ENCODE data around the gene L3HYPDH.

Gene L3HYPDH

DNA sequence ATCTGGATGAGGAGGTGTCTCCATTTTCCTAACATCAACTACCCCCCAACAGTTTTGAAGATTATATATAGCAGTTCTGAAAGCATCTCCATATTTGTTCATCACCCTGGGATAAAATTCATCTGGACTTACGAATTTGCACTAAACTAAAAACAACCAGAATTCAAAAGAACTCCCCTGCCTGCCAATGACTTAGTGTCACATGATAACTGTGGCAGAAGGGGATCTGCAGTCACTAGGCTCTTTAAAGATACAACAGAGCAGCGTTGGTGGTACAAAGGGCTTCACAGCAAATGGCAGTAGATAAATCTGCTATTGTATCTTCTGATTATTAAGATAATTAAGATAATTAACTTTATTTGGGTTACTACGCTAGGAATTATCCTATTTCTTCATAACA lies 49.1 kb downstream of the L3HYPDH start:
- DNase-seq (ENCODE audit: low read depth): no peak
- TF ChIP-seq, protein P1, sequence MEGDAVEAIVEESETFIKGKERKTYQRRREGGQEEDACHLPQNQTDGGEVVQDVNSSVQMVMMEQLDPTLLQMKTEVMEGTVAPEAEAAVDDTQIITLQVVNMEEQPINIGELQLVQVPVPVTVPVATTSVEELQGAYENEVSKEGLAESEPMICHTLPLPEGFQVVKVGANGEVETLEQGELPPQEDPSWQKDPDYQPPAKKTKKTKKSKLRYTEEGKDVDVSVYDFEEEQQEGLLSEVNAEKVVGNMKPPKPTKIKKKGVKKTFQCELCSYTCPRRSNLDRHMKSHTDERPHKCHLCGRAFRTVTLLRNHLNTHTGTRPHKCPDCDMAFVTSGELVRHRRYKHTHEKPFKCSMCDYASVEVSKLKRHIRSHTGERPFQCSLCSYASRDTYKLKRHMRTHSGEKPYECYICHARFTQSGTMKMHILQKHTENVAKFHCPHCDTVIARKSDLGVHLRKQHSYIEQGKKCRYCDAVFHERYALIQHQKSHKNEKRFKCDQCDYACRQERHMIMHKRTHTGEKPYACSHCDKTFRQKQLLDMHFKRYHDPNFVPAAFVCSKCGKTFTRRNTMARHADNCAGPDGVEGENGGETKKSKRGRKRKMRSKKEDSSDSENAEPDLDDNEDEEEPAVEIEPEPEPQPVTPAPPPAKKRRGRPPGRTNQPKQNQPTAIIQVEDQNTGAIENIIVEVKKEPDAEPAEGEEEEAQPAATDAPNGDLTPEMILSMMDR (IDR thresholded peaks at IDR 0.05; ENCODE audit: insufficient read depth, low read depth, low read length, missing control alignments): no peak

GRCh38 chr14:59429790-59430189 lies 54.4 kb downstream of the L3HYPDH start:
- DNase-seq (ENCODE audit: low read depth): no peak
- no peak overlapping the region for H3K4me3 ChIP-seq (ENCODE audit: low read depth, low read length)
- TF ChIP-seq, protein P1 (IDR thresholded peaks at IDR 0.05; ENCODE audit: insufficient read depth, low read depth, low read length, missing control alignments): no peak

More for the DNA sequence above, 49.1 kb downstream of the L3HYPDH start:
- no peak overlapping the region for H3K4me3 ChIP-seq (ENCODE audit: low read depth, low read length)

GRCh38 chr14:59428581-59429012 lies 55.6 kb downstream of the L3HYPDH start:
- TF ChIP-seq, protein P1 (IDR thresholded peaks at IDR 0.05; ENCODE audit: insufficient read depth, low read depth, low read length, missing control alignments): no peak
- no peak overlapping the region for H3K4me3 ChIP-seq (ENCODE audit: low read depth, low read length)
- DNase-seq (ENCODE audit: low read depth): no peak

GRCh38 chr14:59427653-59428580 lies 56.3 kb downstream of the L3HYPDH start:
- no peak for DNase-seq (ENCODE audit: low read depth)
- H3K4me3 ChIP-seq (ENCODE audit: low read depth, low read length): no peak overlapping the region
- TF ChIP-seq, protein P1 (IDR thresholded peaks at IDR 0.05; ENCODE audit: insufficient read depth, low read depth, low read length, missing control alignments): no peak

DNA sequence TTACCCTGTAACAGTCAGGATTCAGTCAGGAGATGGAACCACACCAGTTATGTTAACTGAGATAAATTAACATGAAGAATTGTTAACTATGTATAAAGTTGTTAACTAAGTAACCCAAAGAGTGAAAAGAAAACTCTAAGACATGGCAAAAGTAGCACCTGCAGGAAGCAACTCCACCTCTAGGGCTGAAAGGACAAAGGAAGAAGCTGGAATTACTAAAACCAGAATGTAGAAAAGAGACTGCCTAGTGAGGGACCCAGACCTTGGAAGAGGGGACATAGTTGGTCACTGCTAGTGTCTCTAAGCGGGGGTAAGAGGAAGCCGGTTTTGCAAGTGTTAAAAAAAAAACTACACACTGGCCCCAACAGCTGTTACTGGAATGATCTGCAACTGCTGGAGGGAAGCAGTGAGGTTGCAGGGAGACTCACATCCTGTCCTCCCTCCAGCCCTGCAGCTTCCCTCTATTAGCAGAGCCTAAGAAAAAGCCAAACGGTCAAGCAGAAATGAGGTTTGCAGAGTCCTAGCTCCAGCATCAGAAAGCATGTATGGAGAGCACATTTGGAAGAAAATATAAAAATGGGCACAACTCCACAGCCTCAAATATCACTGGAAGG lies 58.8 kb downstream of the L3HYPDH start:
- DNase-seq (ENCODE audit: low read depth): no peak
- no peak overlapping the region for H3K4me3 ChIP-seq (ENCODE audit: low read depth, low read length)
- TF ChIP-seq, protein P1 (IDR thresholded peaks at IDR 0.05; ENCODE audit: insufficient read depth, low read depth, low read length, missing control alignments): no peak

DNA sequence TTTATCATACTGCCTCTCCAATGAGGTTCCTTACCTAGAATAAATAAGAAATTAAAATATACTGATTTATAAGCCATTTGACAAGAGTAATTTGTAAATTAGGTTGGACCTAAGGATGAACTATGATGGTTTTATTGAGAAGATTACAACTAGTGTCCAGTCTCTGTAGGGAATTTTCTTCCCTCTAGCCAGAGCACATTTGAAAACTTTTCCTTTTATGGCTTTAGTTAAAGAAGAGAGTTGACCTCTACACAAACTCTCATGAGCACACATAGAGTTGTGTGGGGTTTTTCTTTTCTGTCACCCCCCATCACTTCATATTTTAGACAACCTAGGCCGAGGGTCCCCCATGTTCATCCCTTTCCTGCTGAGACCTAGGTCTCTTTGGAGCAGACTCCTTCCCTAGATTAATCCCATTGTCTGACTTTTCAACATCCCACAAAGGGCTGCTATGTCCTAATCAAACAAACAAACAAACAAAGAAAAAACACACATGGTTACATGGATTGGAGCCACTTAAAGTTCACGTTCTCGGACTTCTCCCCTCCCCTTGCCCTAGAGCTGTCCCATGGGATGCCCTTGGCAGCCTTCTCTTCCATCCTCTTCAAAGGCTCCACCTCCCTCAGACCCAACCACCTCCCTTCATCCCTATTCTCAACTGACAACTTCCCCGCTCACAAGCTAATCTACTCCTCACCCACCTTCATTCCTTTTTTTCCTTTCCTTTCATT lies 59.7 kb downstream of the L3HYPDH start:
- TF ChIP-seq, protein P1 (IDR thresholded peaks at IDR 0.05; ENCODE audit: insufficient read depth, low read depth, low read length, missing control alignments): no peak
- no peak for DNase-seq (ENCODE audit: low read depth)
- no peak overlapping the region for H3K4me3 ChIP-seq (ENCODE audit: low read depth, low read length)
